Ishikawa (cell line): ENCODE measurements around the gene ESX1.

ENCODE experiments used
- CEBPB ChIP-seq: IDR thresholded peaks from 2 replicates; pipeline ENCODE4 v1.6.1; 2012
- CREB1 ChIP-seq: IDR thresholded peaks from 2 replicates; pipeline ENCODE4 v1.6.1; 2012; ENCODE audit warnings: low read depth
- EGR1 ChIP-seq: IDR thresholded peaks from 2 replicates; pipeline ENCODE4 v1.6.1; 2012
- NFIC ChIP-seq: IDR thresholded peaks from 2 replicates; pipeline ENCODE4 v1.6.1; 2012
- REST ChIP-seq: IDR thresholded peaks from 2 replicates; pipeline ENCODE4 v1.6.1; 2012; ENCODE audit warnings: low read depth, mild to moderate bottlenecking
- TAF1 ChIP-seq: IDR thresholded peaks from 2 replicates; pipeline ENCODE4 v1.6.1; 2012; ENCODE audit warnings: low read depth, mild to moderate bottlenecking
- TEAD4 ChIP-seq: IDR thresholded peaks from 2 replicates; pipeline ENCODE4 v1.6.1; 2012
- YY1 ChIP-seq: IDR thresholded peaks from 2 replicates; pipeline ENCODE4 v1.6.1; 2012; ENCODE audit warnings: low read depth
- ZBTB7A ChIP-seq: IDR thresholded peaks from 2 replicates; pipeline ENCODE4 v1.6.1; 2012; ENCODE audit warnings: low read depth
- TF ChIP-seq, protein P1 (sequence below): IDR thresholded peaks from 2 replicates; pipeline ENCODE4 v1.6.1; 2012

The ESX1 gene

DNA sequence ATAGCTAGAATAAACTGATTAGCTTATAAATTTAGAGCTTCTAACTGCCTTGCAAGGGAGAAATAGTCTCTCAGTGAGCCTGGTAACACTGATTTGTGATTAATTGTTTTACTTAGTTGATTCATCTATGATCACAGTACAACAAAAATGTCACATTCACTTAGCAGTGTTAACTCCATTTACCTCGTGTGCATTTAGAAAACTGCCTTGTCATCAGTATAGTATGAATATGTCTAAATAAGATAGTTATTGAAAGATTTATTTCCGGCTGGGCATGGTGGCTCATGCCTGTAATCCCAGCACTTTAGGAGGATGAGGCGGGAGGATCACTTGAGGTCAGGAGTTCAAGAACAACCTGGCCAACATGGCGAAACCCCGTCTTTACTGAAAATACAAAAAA, 49.2 kb downstream of the ESX1 start:
- TF ChIP-seq CREB1 (no peak), TEAD4 (no peak), EGR1 (no peak), NFIC (no peak), CEBPB (no peak), YY1 (no peak), ZBTB7A (no peak), REST (no peak), TAF1 (no peak)
- TF ChIP-seq, protein P1, sequence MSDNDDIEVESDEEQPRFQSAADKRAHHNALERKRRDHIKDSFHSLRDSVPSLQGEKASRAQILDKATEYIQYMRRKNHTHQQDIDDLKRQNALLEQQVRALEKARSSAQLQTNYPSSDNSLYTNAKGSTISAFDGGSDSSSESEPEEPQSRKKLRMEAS = no peak
